Heart left ventricle (tissue), 16 donors: ENCODE data around the gene SYT9. TPM values are rescaled to one million over a fixed set of nuclear protein-coding genes. Genes with fewer than 3 reads are reported as not detected.

Experiments
- ATAC-seq, 4 donors: fragments of 200-7000 bp; cut with Tn5 transposase; one replicate each; pipeline ENCODE4 v1.9.1; 2020 to 2022; ENCODE audit warnings: moderate library complexity in 4 of 4, mild to moderate bottlenecking in 3 of 4, moderate number of reproducible peaks in 1 of 4
- DNase-seq, 5 donors: peaks; one replicate each; pipeline ENCODE4 v3.0.0-alpha.2; 2020
- H3K27ac ChIP-seq, 12 donors: fragments of 200-600 bp; sonication (generic) in 4 of 12; one replicate each; pipeline versions ENCODE4 v1.5.0 to v1.8.0; 2016 to 2022; ENCODE audit warnings: mild to moderate bottlenecking in 2 of 12
- H3K27me3 ChIP-seq, 9 donors: fragments of 200-600 bp; sonication (generic) in 2 of 9; one replicate each; pipeline versions ENCODE4 v1.5.1 to v1.8.0; 2016 to 2022; ENCODE audit warnings: mild to moderate bottlenecking in 3 of 9
- H3K36me3 ChIP-seq, 9 donors: fragments of 200-600 bp; sonication (generic) in 2 of 9; one replicate each; pipeline versions ENCODE4 v1.5.0 to v1.8.0; 2018 to 2022; ENCODE audit warnings: mild to moderate bottlenecking in 2 of 9
- H3K4me1 ChIP-seq, 12 donors: fragments of 200-600 bp; sonication (generic) in 4 of 12; one replicate each; pipeline versions ENCODE4 v1.5.0 to v1.8.0; 2016 to 2022; ENCODE audit warnings: mild to moderate bottlenecking in 3 of 12
- H3K4me3 ChIP-seq, 12 donors: fragments of 200-600 bp; sonication (generic) in 4 of 12; one replicate each; pipeline versions ENCODE4 v1.5.0 to v1.8.0; 2017 to 2022; ENCODE audit warnings: mild to moderate bottlenecking in 9 of 12, moderate library complexity in 4 of 12
- H3K9me3 ChIP-seq, 12 donors: fragments of 200-600 bp; sonication (generic) in 4 of 12; one replicate each; pipeline versions ENCODE4 v1.5.0 to v1.8.0; 2016 to 2022; ENCODE audit warnings: mild to moderate bottlenecking in 1 of 12
- POLR2A ChIP-seq, 2 donors: fragments of 450-650 bp; IDR thresholded peaks; one replicate each; pipeline ENCODE4 v1.6.1; 2017; ENCODE audit warnings: antibody characterized with exemption in 2 of 2, mild to moderate bottlenecking in 2 of 2, moderate library complexity in 2 of 2
- WGBS, 4 donors: extraction: QIAGEN DNeasy Blood & Tissue Kit in 2 of 4; methylation state at CpG; one replicate each; pipeline versions ENCODE4 v1.1.5 to v1.1.7; 2013 to 2018; 5-methylcytosine and 5-hydroxymethylcytosine counted together
- intact Hi-C, 10 donors: fragments of 100-400 bp; cut with DNase I; formaldehyde crosslinking; loops; one replicate each; pipeline versions ENCODE4 v1.11.1 to v1.14.2; 2022
- polyA plus RNA-seq, 2 donors: library from polyadenylated mRNA; stranded (reverse); fragments of 200-250 nt; gene quantifications; one replicate each; pipeline ENCODE4 v1.2.3, GENCODE V29; 2013
- total RNA-seq, 9 donors: library from RNA; depleted of rRNA in 2 of 9; stranded (reverse); fragments of >200 nt in 2 of 9; fragmentation: NEBNext Ultra II Directional in 3 of 9; extraction: Animal tissue kit (Norgen Biotek cat#: 25700) in 3 of 9; gene quantifications; one replicate each; pipeline versions ENCODE4 v1.1.0 to v1.2.4, GENCODE V29; 2016 to 2023
- TF ChIP-seq, protein P1 (sequence below), 12 donors: fragments of 200-600 bp; sonication (generic) in 4 of 12; IDR thresholded peaks; one replicate each; pipeline versions ENCODE4 v1.5.0 to v1.8.0; 2018 to 2022; ENCODE audit warnings: antibody characterized with exemption in 12 of 12, mild to moderate bottlenecking in 5 of 12
- donor health status: ischemic (EF 13 %, LVEDD 7.1; RV severe dilation, severe dysfunction).
- donor health status: healthy with polysubstance abuse.
- donor health status: DM: no; HTN: yes; CAD: no.
- donor health status: DM: no; HTN: no; CAD: no.
- donor health status: ischemic (EF 25% LVEDD 6.9; RV normal size, moderate dysfunction).
- donor health status: ischemic (EF 25% LVEDD 5.7; RV mildly dilated, moderate dysfunction).
- donor health status: healthy.
- donor health status: DM: yes; HTN: yes; CAD: no.
- donor health status: ischemic (EF 35%, LVEDD 5.7; RV mildly dilated, moderate dysfunction).
- donor health status: nonischemic (EF 11% LVEDD 7.7; RV severe dilation, severe dysfunction).
- donor health status: DM: yes; HTN: yes; CAD: no.
- donor health status: PGD.
- donor health status: ischemic (EF 29% LVEDD 5.4; RV normal size, mild dysfunction).
- donor health status: nonischemic (EF 23%, LVEDD 6.1; RV moderate dilation, normal function).

The SYT9 gene
- total and polyA plus RNA-seq, 11 donors = 0.04 to 1.4 (median 0.27) TPM; not detected in 2

DNA sequence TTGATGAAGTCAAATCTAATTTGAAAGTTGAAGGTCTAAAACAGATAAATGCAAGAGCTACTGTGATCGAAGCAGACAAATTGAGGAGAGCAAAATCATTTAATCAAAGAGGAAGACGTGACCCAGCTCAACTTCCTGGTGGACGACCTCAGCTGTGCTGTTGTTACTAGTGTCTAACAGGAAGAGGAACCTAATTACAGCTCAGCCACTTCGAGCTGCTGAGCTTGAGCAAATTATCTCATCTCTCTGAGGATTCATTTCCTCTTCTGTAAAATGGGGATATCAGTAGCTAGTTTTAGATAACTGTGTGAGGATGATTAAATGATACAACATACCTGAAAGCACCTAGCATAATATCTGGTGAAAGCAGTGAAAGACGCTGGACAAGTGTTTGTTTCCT lies 185.0 kb downstream of the SYT9 start:
- no peaks in the 10 kb centered on the region for H3K27me3 ChIP-seq
- H3K4me1 ChIP-seq = peaks cover 0 to 35% (median 0%) of the 10 kb centered on the region in 12 donors
- TF ChIP-seq POLR2A (IDR thresholded peaks at IDR 0.05) = no peak
- TF ChIP-seq, protein P1, sequence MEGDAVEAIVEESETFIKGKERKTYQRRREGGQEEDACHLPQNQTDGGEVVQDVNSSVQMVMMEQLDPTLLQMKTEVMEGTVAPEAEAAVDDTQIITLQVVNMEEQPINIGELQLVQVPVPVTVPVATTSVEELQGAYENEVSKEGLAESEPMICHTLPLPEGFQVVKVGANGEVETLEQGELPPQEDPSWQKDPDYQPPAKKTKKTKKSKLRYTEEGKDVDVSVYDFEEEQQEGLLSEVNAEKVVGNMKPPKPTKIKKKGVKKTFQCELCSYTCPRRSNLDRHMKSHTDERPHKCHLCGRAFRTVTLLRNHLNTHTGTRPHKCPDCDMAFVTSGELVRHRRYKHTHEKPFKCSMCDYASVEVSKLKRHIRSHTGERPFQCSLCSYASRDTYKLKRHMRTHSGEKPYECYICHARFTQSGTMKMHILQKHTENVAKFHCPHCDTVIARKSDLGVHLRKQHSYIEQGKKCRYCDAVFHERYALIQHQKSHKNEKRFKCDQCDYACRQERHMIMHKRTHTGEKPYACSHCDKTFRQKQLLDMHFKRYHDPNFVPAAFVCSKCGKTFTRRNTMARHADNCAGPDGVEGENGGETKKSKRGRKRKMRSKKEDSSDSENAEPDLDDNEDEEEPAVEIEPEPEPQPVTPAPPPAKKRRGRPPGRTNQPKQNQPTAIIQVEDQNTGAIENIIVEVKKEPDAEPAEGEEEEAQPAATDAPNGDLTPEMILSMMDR (IDR thresholded peaks at IDR 0.05) = no peak
- intact Hi-C loops = loop anchor here in 1 of 10 donors (5.0 kb wide), 1 partner anchor 289 kb away; no protein-coding TSS in a partner anchor
- ATAC-seq (peak in 3 of 4 donors; percentile 22 to 67 (median 57)), DNase-seq (no peak)
- H3K4me3 ChIP-seq = no peak overlapping the region
- no peaks in the 10 kb centered on the region for H3K36me3 ChIP-seq
- 39 to 46% (median 42%) methylated on average over 5 of the region's 5 CpGs for WGBS, 4 donors
- H3K9me3 ChIP-seq = no peaks in the 10 kb centered on the region
- H3K27ac ChIP-seq = peak overlapping the region in 1 of 12 donors; percentile 40

GRCh38 chr11:7437696-7438095 lies 186.0 kb downstream of the SYT9 start:
- ATAC-seq = no peak
- intact Hi-C loops = loop anchor here in 1 of 10 donors (5.0 kb wide), 1 partner anchor 290 kb away; no protein-coding TSS in a partner anchor
- no peak overlapping the region for H3K4me3 ChIP-seq
- H3K36me3 ChIP-seq = no peaks in the 10 kb centered on the region
- H3K27me3 ChIP-seq = no peaks in the 10 kb centered on the region
- H3K27ac ChIP-seq = no peak overlapping the region
- H3K4me1 ChIP-seq = peaks cover 0 to 35% (median 0%) of the 10 kb centered on the region in 12 donors
- 84 to 87% (median 86%) methylated on average over 3 of the region's 3 CpGs for WGBS, 4 donors
- DNase-seq = no peak
- H3K9me3 ChIP-seq = no peaks in the 10 kb centered on the region
- TF ChIP-seq, protein P1 (IDR thresholded peaks at IDR 0.05) = no peak

- 90 to 96% (median 94%) methylated on average over 3 of the region's 3 CpGs for WGBS, 4 donors
- no peak for ATAC-seq
These were observed 188.1 kb downstream of the SYT9 start for GRCh38 chr11:7439746-7440320.

GRCh38 chr11:7442588-7443215 lies 191.0 kb downstream of the SYT9 start:
- intact Hi-C loops = loop anchor here in 9 of 10 donors (2.0 to 10.0 kb wide), 8 partner anchors 88 to 348 kb away; no protein-coding TSS in a partner anchor
- H3K4me1 ChIP-seq = peaks cover 0 to 11% (median 0%) of the 10 kb centered on the region in 12 donors
- DNase-seq (peak; percentile 51 to 81 (median 64)), ATAC-seq (peak in 3 of 4 donors; percentile 76 to 83 (median 82))
- TF ChIP-seq, protein P1 (IDR thresholded peaks at IDR 0.05) = peak; percentile 72 to 91 (median 82)
- TF ChIP-seq POLR2A (IDR thresholded peaks at IDR 0.05) = no peak
- H3K4me3 ChIP-seq = no peak overlapping the region
- no peaks in the 10 kb centered on the region for H3K9me3 ChIP-seq
- H3K27me3 ChIP-seq = peaks cover 0 to 2% (median 0%) of the 10 kb centered on the region in 9 donors
- WGBS, 4 donors = 33 to 41% (median 34%) methylated on average over 6 of the region's 6 CpGs
- H3K27ac ChIP-seq = no peak overlapping the region
- no peaks in the 10 kb centered on the region for H3K36me3 ChIP-seq

More at GRCh38 chr11:7439746-7440320, 188.1 kb downstream of the SYT9 start:
- peaks cover 0 to 33% (median 0%) of the 10 kb centered on the region in 12 donors for H3K4me1 ChIP-seq
- H3K4me3 ChIP-seq = no peak overlapping the region
- intact Hi-C loops = loop anchor here in 9 of 10 donors (2.0 to 10.0 kb wide), 9 partner anchors 85 to 345 kb away; no protein-coding TSS in a partner anchor
- H3K36me3 ChIP-seq = no peaks in the 10 kb centered on the region
- H3K27ac ChIP-seq = no peak overlapping the region
- TF ChIP-seq, protein P1 (IDR thresholded peaks at IDR 0.05) = no peak
- TF ChIP-seq POLR2A (IDR thresholded peaks at IDR 0.05) = no peak
- H3K27me3 ChIP-seq = no peaks in the 10 kb centered on the region
- DNase-seq = no peak
- H3K9me3 ChIP-seq = no peaks in the 10 kb centered on the region
